OCI-LY1 (cell line): ENCODE measurements around the gene EZH2.

Source experiments
- CTCF ChIP-seq: fragments of 200-600 bp; sonication (generic), shearing (Covaris generic); IDR thresholded peaks from 2 replicates; pipeline ENCODE4 v1.5.1; 2017; ENCODE audit warnings: mild to moderate bottlenecking, antibody characterized with exemption, low read length, moderate library complexity, mixed read lengths
- EZH2 ChIP-seq: fragments of 200-600 bp; sonication (generic), shearing (Covaris generic); IDR thresholded peaks from 2 replicates; pipeline ENCODE4 v1.8.0; 2017; ENCODE audit warnings: borderline replicate concordance, mixed run types, mild to moderate bottlenecking, antibody characterized with exemption, low read length, moderate library complexity, mixed read lengths

- no peak for TF ChIP-seq CTCF
- TF ChIP-seq EZH2 = no peak
Observed at GRCh38 chr7:148847815-148848734, 36.0 kb downstream of the EZH2 start.
